T-helper 2 cell treated with Interferon-gamma antibody and Interleukin-4, amounts not matched to agents 5 μg/mL and 100 μg/mL, for 36 hours (primary cell): ENCODE measurements around the gene RNF41.
A peak's percentile ranks its signal among the peaks of the same experiment; 100 is the strongest.
"Not testable (repeated sequence)": the region's sequence is repeated elsewhere in the genome, so short reads cannot be mapped to it uniquely, and the experiment has no call there.

Experiments
- DNase-seq: peaks from one replicate; pipeline ENCODE4 v3.0.0; 2021; ENCODE audit warnings: low spot score
- H3K27ac Mint-ChIP-seq: one replicate; pipeline ENCODE4 v1.8.0; 2021; ENCODE audit warnings: mild to moderate bottlenecking, mixed read lengths
- H3K27me3 Mint-ChIP-seq: one replicate; pipeline ENCODE4 v1.8.0; 2021; ENCODE audit warnings: low read depth, mixed read lengths
- H3K36me3 Mint-ChIP-seq: one replicate; pipeline ENCODE4 v1.8.0; 2021; ENCODE audit warnings: low read depth, mixed read lengths
- H3K4me1 Mint-ChIP-seq: one replicate; pipeline ENCODE4 v1.8.0; 2021; ENCODE audit warnings: low read depth, mixed read lengths
- H3K4me3 Mint-ChIP-seq: one replicate; pipeline ENCODE4 v1.8.0; 2022; ENCODE audit warnings: mild to moderate bottlenecking, moderate library complexity, mixed read lengths
- H3K9me3 Mint-ChIP-seq: one replicate; pipeline ENCODE4 v1.8.0; 2021; ENCODE audit warnings: mixed read lengths

RNF41 gene

DNA sequence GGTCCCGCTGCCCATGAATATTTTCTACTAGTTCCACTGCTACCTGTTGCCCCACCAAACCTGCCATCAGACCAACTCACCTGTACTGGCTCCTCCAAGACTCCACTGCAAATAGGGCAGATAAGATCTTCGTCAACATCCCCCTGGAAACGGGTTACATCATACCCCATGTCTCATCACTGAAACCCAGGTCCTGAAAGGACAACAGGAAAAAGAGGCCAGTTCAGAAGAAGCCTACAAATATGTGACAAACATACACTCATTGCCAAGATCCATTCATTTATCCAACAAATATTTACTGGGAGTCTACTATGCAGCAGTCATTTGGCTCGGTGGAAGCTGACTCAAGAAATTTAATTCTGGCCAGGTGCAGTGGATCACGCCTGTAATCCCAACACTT is 7.8 kb downstream of the RNF41 start:
- H3K4me3 Mint-ChIP-seq: no peak overlapping the region
- H3K27ac Mint-ChIP-seq: no peak overlapping the region
- H3K9me3 Mint-ChIP-seq: no peaks in the 10 kb centered on the region
- H3K27me3 Mint-ChIP-seq: no peaks in the 10 kb centered on the region
- H3K36me3 Mint-ChIP-seq: peaks cover 42% of the 10 kb centered on the region
- no peak for DNase-seq
- no peaks in the 10 kb centered on the region for H3K4me1 Mint-ChIP-seq

- no peaks in the 10 kb centered on the region for H3K27me3 Mint-ChIP-seq
- H3K4me1 Mint-ChIP-seq: no peaks in the 10 kb centered on the region
- no peak overlapping the region for H3K27ac Mint-ChIP-seq
- no peak overlapping the region for H3K4me3 Mint-ChIP-seq
- no peaks in the 10 kb centered on the region for H3K9me3 Mint-ChIP-seq
- H3K36me3 Mint-ChIP-seq: peaks cover 50% of the 10 kb centered on the region
- DNase-seq: no peak
Measured at GRCh38 chr12:56212361-56212760, 9.4 kb downstream of the RNF41 start.

DNA sequence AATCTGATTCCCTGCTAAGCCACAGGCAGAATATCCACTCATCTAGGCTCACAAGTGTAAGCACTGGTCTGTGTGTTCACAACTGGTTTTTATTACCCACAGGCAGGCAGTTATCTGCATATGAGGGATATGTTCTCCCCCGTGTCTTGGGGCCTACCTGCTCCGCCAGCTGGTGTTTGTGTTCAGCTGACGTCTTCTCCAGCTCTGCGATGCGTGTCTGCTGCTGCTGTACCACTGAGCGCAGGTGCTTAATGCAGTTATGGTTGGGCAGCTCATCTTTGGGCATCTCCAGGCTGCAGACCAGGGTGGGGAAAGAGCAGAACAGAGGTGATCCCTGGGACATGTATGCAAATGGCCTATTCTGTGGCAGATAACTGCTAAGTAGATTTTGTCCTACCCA is 13.7 kb downstream of the RNF41 start:
- Mint-ChIP-seq H3K4me3 (no peak overlapping the region), H3K36me3 (peaks cover 44% of the 10 kb centered on the region), H3K4me1 (no peaks in the 10 kb centered on the region), H3K27me3 (no peaks in the 10 kb centered on the region), H3K9me3 (no peaks in the 10 kb centered on the region), H3K27ac (no peak overlapping the region)
- DNase-seq: no peak

GRCh38 chr12:56206452-56207166 is 15.1 kb downstream of the RNF41 start:
- H3K27me3 Mint-ChIP-seq: no peaks in the 10 kb centered on the region
- peaks cover 2% of the 10 kb centered on the region for H3K4me1 Mint-ChIP-seq
- DNase-seq: no peak
- no peaks in the 10 kb centered on the region for H3K9me3 Mint-ChIP-seq
- H3K36me3 Mint-ChIP-seq: peaks cover 37% of the 10 kb centered on the region
- no peak overlapping the region for H3K4me3 Mint-ChIP-seq
- H3K27ac Mint-ChIP-seq: no peak overlapping the region

DNA sequence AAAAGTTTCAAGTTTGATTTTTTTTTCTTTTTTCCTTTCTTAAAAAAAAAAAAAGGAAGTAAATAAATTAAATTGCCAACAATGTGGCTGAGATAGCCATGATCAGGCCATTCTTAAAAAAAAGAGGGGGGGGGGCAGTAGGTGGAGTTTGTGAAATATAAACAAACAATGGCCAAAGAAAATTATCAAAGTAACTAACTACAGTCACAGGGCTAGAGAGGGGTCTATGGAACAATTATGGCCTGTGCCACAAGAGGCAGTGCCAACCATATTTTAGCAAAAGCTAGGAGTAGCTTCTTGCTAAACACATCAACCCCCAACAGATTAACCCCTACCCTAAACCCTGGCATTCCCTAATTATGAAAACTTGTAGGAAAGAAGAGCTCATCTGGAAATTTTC is 16.3 kb downstream of the RNF41 start:
- Mint-ChIP-seq H3K4me1 (peaks cover 2% of the 10 kb centered on the region), H3K4me3 (no peak overlapping the region), H3K27ac (no peak overlapping the region), H3K36me3 (peaks cover 33% of the 10 kb centered on the region), H3K27me3 (no peaks in the 10 kb centered on the region), H3K9me3 (no peaks in the 10 kb centered on the region)
- no peak for DNase-seq

DNA sequence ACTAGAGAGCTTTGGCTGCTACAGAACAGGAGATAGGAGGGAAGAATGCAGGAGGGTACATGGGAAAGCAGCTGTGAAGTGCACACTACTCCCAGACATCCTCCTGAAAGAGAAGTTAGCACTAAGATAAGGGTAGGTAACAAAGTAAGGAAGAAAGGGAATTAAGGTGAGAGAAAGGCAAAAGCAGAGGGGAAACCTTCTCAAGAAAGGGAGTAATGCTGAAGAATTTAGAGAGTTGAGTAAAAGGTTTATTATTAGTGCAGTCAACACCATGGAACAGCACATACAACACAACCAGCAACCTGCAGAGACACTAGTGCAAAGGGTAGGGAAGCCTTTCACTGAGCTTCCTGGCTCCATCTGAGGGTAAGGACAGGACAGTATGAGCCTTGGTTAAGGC is 17.4 kb downstream of the RNF41 start:
- no peaks in the 10 kb centered on the region for H3K27me3 Mint-ChIP-seq
- no peaks in the 10 kb centered on the region for H3K9me3 Mint-ChIP-seq
- peaks cover 2% of the 10 kb centered on the region for H3K4me1 Mint-ChIP-seq
- no peak overlapping the region for H3K4me3 Mint-ChIP-seq
- no peak overlapping the region for H3K27ac Mint-ChIP-seq
- DNase-seq: no peak
- H3K36me3 Mint-ChIP-seq: peaks cover 23% of the 10 kb centered on the region

GRCh38 chr12:56202838-56203237 is 18.9 kb downstream of the RNF41 start:
- no peak overlapping the region for H3K4me3 Mint-ChIP-seq
- DNase-seq: no peak
- no peak overlapping the region for H3K27ac Mint-ChIP-seq
- H3K4me1 Mint-ChIP-seq: peaks cover 2% of the 10 kb centered on the region
- no peaks in the 10 kb centered on the region for H3K27me3 Mint-ChIP-seq
- no peaks in the 10 kb centered on the region for H3K9me3 Mint-ChIP-seq
- H3K36me3 Mint-ChIP-seq: peaks cover 17% of the 10 kb centered on the region

DNA sequence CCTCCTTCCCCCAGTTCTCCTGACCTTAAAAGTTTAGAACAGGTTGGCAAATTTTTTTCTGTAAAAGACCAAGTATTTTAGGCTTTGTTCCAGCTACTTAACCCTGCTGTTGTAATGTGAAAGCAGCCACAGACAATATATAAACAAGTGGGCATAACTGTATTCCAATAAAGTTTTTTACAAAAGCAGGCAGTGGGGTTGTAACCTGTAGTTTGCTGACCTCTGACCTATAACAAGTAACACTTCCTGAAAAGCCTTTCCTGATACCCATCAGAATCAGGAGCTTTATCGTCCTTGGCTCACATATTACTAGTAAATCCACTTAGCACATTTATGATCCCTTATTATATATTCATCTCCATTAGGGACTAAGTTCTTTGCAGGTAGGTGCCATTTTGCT is 19.4 kb downstream of the RNF41 start:
- Mint-ChIP-seq H3K36me3 (peaks cover 12% of the 10 kb centered on the region), H3K27me3 (no peaks in the 10 kb centered on the region), H3K27ac (no peak overlapping the region), H3K4me1 (peaks cover 2% of the 10 kb centered on the region), H3K4me3 (no peak overlapping the region), H3K9me3 (no peaks in the 10 kb centered on the region)
- no peak for DNase-seq

DNA sequence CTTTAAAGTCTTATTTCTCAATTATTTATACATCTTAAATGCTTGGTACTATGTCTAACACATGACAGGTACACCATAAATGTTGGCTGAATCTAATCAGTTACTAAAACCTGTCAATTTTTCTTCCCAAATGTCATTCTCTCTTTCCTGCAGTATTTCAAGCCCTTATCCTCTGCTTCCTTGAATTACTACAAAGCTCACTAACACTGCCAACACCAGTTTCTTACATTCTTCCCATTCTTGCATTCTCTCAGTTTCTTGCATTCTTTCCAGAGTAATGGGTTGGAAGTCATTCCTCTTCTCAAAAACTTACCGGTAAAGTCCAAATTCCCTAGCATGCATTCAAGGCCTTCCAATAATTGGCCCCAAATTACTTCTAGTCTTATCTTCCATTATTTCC is 22.9 kb downstream of the RNF41 start:
- H3K9me3 Mint-ChIP-seq: no peaks in the 10 kb centered on the region
- DNase-seq: no peak

DNA sequence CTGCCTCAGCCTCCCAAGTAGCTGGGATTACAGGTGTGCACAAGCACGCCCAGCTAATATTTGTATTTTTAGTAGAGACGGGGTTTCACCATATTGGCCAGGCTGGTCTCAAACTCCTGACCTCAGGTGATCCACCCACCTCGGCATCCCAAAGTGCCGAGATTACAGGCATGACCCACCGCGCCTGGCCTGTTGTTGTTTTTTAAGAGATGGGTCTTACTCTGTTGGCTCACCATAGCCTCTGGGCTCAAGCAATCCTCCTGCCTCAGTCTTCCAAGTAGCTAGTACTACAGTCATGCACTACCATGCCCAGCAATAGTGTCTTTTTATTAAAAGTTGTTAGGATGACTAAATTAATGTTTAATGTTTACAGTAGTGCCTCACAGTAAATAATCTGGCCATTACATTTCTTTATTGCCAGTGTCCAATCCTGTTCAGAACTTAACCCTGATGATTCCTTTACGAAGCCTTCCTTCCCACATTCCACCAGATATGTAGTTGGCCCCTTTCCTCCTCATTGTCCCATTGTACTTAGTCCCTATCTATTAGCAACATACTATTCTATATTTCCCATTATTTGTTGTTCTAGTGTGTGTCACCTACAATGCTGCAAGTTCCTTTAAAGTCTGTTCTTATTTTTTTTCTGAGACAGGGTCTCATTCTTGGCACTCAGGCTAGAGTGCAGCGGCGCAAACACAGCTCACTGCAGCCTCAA is 23.6 kb downstream of the RNF41 start:
- no peak overlapping the region for H3K27ac Mint-ChIP-seq
- no peaks in the 10 kb centered on the region for H3K9me3 Mint-ChIP-seq
- DNase-seq: no peak
- H3K4me1 Mint-ChIP-seq: peaks cover 6% of the 10 kb centered on the region
- no peak overlapping the region for H3K4me3 Mint-ChIP-seq
- H3K27me3 Mint-ChIP-seq: no peaks in the 10 kb centered on the region
- H3K36me3 Mint-ChIP-seq: peaks cover 1% of the 10 kb centered on the region

More for the DNA sequence above, 22.9 kb downstream of the RNF41 start:
- peaks cover 1% of the 10 kb centered on the region for H3K36me3 Mint-ChIP-seq
- no peak overlapping the region for H3K4me3 Mint-ChIP-seq
- H3K27ac Mint-ChIP-seq: no peak overlapping the region
- H3K4me1 Mint-ChIP-seq: peaks cover 2% of the 10 kb centered on the region
- no peaks in the 10 kb centered on the region for H3K27me3 Mint-ChIP-seq

DNA sequence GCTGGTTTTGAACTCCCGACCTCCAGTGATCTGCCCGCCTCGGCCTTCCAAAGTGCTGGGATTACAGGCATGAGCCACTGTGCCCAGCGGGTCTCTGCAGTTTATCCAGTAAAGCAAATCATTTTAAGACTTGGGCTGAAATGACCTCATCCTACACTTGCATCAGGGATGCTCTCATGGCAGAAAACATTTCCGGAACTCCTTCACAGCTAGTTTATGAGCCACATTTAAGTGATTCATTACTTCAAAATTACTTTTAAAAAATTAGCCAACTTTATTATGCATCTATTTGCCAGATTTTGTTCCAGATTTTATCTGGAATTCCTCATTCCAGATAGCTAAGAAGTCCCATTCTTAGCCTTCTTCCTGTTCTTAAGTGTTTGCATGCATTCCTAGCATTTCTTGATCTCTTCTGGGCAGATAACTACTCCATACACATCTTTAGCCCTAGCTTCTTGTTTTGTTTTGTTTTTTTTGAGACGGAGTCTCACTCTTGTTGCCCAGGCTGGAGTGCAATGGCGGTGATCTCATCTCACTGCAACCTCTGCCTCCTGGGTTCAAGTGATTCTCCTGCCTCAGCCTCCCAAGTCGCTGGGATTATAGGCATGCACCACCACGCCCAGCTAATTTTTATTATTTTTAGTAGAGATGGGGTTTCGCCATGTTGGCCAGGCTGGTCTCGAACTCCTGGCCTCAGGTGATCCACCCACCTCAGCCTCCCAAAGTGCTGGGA is 24.7 kb downstream of the RNF41 start:
- not testable (repeated sequence) for H3K9me3 Mint-ChIP-seq, H3K27me3 Mint-ChIP-seq, DNase-seq, H3K4me3 Mint-ChIP-seq, H3K36me3 Mint-ChIP-seq, H3K27ac Mint-ChIP-seq
- H3K4me1 Mint-ChIP-seq: peaks cover 12% of the 10 kb centered on the region

- H3K36me3 Mint-ChIP-seq: peaks cover 7% of the 10 kb centered on the region
- H3K27me3 Mint-ChIP-seq: no peaks in the 10 kb centered on the region
- DNase-seq: peak; percentile 60
- no peaks in the 10 kb centered on the region for H3K9me3 Mint-ChIP-seq
- no peak overlapping the region for H3K4me3 Mint-ChIP-seq
- peak overlapping the region; percentile 0 for H3K27ac Mint-ChIP-seq
- peaks cover 27% of the 10 kb centered on the region for H3K4me1 Mint-ChIP-seq
Measured at GRCh38 chr12:56193025-56193578, 28.6 kb downstream of the RNF41 start.

- DNase-seq: no peak
- H3K27me3 Mint-ChIP-seq: no peaks in the 10 kb centered on the region
- H3K9me3 Mint-ChIP-seq: no peaks in the 10 kb centered on the region
- peaks cover 32% of the 10 kb centered on the region for H3K4me1 Mint-ChIP-seq
- H3K36me3 Mint-ChIP-seq: peaks cover 12% of the 10 kb centered on the region
- H3K4me3 Mint-ChIP-seq: peak overlapping the region; percentile 5
- peak overlapping the region; percentile 17 for H3K27ac Mint-ChIP-seq
Measured at GRCh38 chr12:56192582-56192981, 29.1 kb downstream of the RNF41 start.

GRCh38 chr12:56190695-56191155 is 31.0 kb downstream of the RNF41 start:
- Mint-ChIP-seq H3K27me3 (no peaks in the 10 kb centered on the region), H3K27ac (peak overlapping the region; percentile 99), H3K9me3 (no peaks in the 10 kb centered on the region), H3K36me3 (peaks cover 25% of the 10 kb centered on the region), H3K4me1 (peaks cover 44% of the 10 kb centered on the region), H3K4me3 (peak overlapping the region; percentile 95)
- no peak for DNase-seq
